ENCODE results near the gene PIP5K1B. TPM values are rescaled to one million over a fixed set of nuclear protein-coding genes. Genes with fewer than 3 reads are reported as not detected.

PIP5K1B gene
- total and polyA plus RNA-seq, 2 experiments from 2014 or later = 3.2 to 5.0 TPM

- H3K27me3 ChIP-seq = peaks cover 35% of the 10 kb centered on the region
- no peak for DNase-seq (ENCODE audit: low read depth in 1 of 2, low spot score in 1 of 2)
- TF ChIP-seq, protein P1, sequence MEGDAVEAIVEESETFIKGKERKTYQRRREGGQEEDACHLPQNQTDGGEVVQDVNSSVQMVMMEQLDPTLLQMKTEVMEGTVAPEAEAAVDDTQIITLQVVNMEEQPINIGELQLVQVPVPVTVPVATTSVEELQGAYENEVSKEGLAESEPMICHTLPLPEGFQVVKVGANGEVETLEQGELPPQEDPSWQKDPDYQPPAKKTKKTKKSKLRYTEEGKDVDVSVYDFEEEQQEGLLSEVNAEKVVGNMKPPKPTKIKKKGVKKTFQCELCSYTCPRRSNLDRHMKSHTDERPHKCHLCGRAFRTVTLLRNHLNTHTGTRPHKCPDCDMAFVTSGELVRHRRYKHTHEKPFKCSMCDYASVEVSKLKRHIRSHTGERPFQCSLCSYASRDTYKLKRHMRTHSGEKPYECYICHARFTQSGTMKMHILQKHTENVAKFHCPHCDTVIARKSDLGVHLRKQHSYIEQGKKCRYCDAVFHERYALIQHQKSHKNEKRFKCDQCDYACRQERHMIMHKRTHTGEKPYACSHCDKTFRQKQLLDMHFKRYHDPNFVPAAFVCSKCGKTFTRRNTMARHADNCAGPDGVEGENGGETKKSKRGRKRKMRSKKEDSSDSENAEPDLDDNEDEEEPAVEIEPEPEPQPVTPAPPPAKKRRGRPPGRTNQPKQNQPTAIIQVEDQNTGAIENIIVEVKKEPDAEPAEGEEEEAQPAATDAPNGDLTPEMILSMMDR (IDR thresholded peaks at IDR 0.05; ENCODE audit: low read depth, low read length) = no peak
Measured at GRCh38 chr9:68708513-68708912, 3.5 kb downstream of the PIP5K1B start.

DNA sequence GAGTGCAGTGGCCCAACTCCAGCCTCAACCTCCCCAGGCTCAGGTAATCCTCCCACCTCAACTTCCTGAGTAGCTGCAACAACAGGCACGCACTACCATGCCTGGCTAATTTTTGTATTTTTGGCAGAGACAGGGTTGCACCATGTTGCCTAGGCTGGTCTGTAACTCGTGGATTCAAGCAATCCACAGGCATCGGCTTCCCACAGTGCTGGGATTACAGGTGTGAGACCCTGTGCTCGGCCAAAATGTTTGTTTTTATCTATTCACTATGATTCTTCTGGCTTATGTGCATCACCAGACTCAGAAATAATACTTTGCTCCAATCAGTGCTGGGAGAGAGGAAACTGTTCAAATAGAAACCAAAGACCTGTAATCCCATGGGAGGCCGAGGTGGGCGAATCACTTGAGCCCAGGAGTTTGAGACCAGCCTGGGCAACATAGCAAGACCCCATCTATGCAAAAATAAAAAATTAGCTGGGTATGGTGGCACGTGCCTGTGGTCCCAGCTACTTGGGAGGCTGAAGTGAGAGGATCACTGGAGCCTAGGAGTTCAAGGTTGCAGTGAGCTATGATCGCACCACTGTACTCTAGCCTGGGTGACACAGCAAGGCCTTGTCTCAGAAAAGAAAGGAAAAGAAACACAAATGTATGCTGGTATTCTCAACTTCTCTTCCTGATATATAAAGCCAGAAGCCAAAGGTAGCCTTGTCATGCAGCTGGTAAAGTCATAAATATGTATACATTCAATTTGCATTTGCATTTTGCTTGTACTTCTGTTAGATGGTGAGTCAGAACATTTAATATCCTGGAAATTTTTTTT, 4.5 kb downstream of the PIP5K1B start:
- H3K27ac ChIP-seq = no peak overlapping the region
- H3K9me3 ChIP-seq (ENCODE audit: low read depth) = no peaks in the 10 kb centered on the region
- H3K36me3 ChIP-seq = no peaks in the 10 kb centered on the region
- TF ChIP-seq, protein P1 (IDR thresholded peaks at IDR 0.05; ENCODE audit: low read depth, low read length) = no peak
- no peak for DNase-seq (ENCODE audit: low read depth in 1 of 2, low spot score in 1 of 2)
- H3K27me3 ChIP-seq = peaks cover 36% of the 10 kb centered on the region
- no peaks in the 10 kb centered on the region for H3K4me1 ChIP-seq (ENCODE audit: low read depth)
- no peak overlapping the region for H3K4me3 ChIP-seq

More at GRCh38 chr9:68708513-68708912, 3.5 kb downstream of the PIP5K1B start:
- H3K4me3 ChIP-seq = no peak overlapping the region
- H3K9me3 ChIP-seq (ENCODE audit: low read depth) = no peaks in the 10 kb centered on the region
- H3K4me1 ChIP-seq (ENCODE audit: low read depth) = no peaks in the 10 kb centered on the region
- H3K27ac ChIP-seq = no peak overlapping the region
- H3K36me3 ChIP-seq = no peaks in the 10 kb centered on the region

DNA sequence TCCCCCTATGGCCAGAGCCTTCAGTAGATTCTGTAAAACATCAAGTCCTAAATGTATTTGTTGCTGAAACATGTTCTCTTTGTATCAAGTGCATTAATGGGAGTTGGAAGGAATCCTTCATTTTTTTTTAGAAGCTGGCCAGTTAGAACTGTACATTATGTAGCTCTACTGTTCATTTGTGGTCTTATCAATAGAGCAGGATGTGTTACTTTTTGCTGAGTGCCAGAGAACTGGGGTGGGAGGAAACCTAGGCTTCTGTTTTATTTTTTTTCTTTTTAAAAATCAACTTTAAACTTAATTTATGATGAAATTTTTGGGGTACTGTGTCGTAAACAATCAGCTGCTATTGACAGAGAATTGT, 5.1 kb downstream of the PIP5K1B start:
- no peak for DNase-seq (ENCODE audit: low read depth in 1 of 2, low spot score in 1 of 2)
- Histone ChIP-seq H3K9me3 (ENCODE audit: low read depth) (no peaks in the 10 kb centered on the region), H3K4me1 (ENCODE audit: low read depth) (no peaks in the 10 kb centered on the region), H3K36me3 (no peaks in the 10 kb centered on the region), H3K4me3 (no peak overlapping the region), H3K27me3 (peaks cover 36% of the 10 kb centered on the region), H3K27ac (no peak overlapping the region)
- TF ChIP-seq, protein P1 (IDR thresholded peaks at IDR 0.05; ENCODE audit: low read depth, low read length) = no peak

DNA sequence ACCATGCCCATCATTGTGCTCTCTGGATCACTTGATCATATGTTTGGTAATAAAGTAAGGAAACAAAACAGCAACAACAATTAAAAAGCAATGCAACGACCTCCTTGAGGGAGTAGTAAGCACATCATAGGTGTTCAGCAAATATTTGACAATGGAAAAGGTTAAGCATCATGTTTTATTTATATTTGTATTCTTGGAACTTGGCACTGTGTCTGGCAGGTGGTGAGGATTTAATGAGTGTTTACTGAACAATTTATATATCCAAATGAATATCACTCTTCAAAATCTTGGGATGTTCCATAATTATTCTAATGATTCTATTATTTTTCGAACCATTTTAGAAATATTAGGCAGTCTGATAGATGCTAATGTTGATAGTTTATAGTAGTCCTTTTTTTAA, 6.2 kb downstream of the PIP5K1B start:
- H3K36me3 ChIP-seq = no peaks in the 10 kb centered on the region
- peaks cover 33% of the 10 kb centered on the region for H3K27me3 ChIP-seq
- no peak for DNase-seq (ENCODE audit: low read depth in 1 of 2, low spot score in 1 of 2)
- TF ChIP-seq, protein P1 (IDR thresholded peaks at IDR 0.05; ENCODE audit: low read depth, low read length) = no peak
- H3K4me1 ChIP-seq (ENCODE audit: low read depth) = no peaks in the 10 kb centered on the region
- no peaks in the 10 kb centered on the region for H3K9me3 ChIP-seq (ENCODE audit: low read depth)
- no peak overlapping the region for H3K27ac ChIP-seq
- H3K4me3 ChIP-seq = no peak overlapping the region

GRCh38 chr9:68711932-68712331, 6.9 kb downstream of the PIP5K1B start:
- H3K27me3 ChIP-seq = peaks cover 26% of the 10 kb centered on the region
- DNase-seq (ENCODE audit: low read depth in 1 of 2, low spot score in 1 of 2) = no peak
- TF ChIP-seq, protein P1 (IDR thresholded peaks at IDR 0.05; ENCODE audit: low read depth, low read length) = no peak
- no peaks in the 10 kb centered on the region for H3K9me3 ChIP-seq (ENCODE audit: low read depth)
- no peaks in the 10 kb centered on the region for H3K36me3 ChIP-seq
- H3K27ac ChIP-seq = no peak overlapping the region
- no peaks in the 10 kb centered on the region for H3K4me1 ChIP-seq (ENCODE audit: low read depth)
- no peak overlapping the region for H3K4me3 ChIP-seq

Measured in cardiac muscle cell (in vitro differentiated cells and primary cell).